ENCODE results near the gene MAST3.

Gene MAST3

GRCh38 chr19:18112989-18113478, 15.5 kb downstream of the MAST3 start:
- peak; percentile 87 for DNase-seq (ENCODE audit: low spot score)

DNA sequence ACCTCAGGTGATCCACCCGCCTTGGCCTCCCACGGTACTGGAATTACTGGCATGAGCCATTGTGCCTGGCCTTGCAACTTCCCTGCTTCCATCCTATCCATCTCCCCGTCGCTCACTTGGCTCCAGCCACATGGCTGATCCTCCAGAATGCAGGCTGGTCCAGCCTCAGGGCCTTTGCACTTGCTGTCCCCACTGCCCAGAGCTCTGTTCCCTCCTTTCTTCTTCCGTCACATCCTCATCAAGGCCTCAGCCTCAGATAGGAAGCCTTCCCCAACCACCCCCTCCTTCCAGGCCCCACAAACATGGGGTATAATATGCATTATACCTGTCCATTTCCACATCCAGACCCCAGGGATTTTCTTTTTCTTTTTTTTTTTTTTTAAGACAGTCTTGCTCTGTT, 16.2 kb downstream of the MAST3 start:
- no peak for DNase-seq (ENCODE audit: low spot score)

DNA sequence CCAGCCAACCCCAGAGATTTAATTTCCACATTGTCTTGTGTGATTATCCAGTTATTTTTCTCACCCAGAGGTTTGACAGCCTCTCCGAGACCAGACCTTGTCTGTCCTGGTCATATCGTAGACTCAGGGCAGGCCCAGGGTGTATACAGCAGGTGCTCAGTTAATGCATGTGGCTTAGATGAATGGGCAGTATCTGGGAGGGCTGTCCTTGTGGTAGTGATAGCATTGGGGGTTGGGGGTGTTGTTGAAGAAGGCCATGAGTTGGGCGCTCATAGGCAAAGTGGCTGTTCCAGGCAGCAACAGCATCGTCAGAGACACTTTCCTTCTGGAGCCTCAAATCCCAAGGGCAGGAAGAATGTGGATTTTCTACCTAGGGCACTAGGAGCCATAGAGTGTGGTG, 16.9 kb downstream of the MAST3 start:
- DNase-seq (ENCODE audit: low spot score): no peak

GRCh38 chr19:18117364-18117691, 19.8 kb downstream of the MAST3 start:
- DNase-seq (ENCODE audit: low spot score): no peak

- peak; percentile 93 for DNase-seq (ENCODE audit: low spot score)
Measured at GRCh38 chr19:18117692-18118378, 20.3 kb downstream of the MAST3 start.

DNA sequence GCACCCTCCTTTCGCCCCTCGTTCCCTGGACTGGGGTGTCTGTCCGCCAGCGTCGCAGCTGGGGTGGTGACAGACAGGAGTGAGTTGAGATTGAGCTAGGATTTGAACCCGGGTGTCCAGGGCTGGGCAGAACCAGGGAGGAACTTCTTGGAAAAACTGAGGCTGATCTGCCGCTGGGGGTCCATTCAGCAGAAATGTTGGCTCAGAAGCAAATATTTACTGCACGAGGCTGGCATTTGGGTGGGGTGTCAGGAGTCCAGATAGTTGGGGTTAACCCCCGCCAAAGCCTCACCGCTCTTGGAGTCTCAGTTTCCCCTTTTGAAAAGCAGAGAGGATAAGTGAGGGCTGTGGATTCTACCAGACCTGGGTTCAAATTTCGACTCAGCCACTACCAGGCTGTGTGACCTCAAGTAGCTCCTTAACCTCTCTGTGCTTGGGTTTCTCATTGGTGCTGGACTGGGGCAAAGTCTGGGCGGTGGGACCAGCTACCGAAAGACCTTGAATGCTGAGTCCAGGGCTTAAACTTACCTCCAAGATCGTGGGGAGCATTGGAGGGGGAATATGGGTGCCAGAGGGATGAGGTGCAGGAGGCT, 20.9 kb downstream of the MAST3 start:
- no peak for DNase-seq (ENCODE audit: low spot score)

- DNase-seq (ENCODE audit: low spot score): no peak
Measured at GRCh38 chr19:18119013-18119716, 21.6 kb downstream of the MAST3 start.

GRCh38 chr19:18119717-18120105, 22.1 kb downstream of the MAST3 start:
- no peak for DNase-seq (ENCODE audit: low spot score)

- no peak for DNase-seq (ENCODE audit: low spot score)
Measured at GRCh38 chr19:18120127-18120526, 22.5 kb downstream of the MAST3 start.

DNA sequence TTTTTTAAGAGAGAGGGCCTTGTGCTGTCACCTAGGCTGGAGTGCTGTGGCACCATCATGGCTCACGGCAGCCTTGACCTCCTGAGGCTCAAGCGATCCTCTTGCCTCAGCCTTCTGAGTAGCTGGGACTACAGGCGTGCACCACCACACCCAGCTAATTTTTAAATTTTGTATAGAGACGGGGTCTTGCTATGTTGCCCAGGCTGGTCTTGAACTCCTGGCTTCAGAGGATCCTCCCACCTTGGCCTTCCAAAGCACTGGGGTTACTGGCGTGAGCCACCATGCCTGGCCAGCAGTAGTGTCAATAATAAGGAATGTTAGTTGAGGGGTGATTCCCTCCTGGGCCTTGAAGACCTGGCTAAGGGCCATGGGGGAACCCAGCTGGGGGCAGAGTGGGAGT, 23.6 kb downstream of the MAST3 start:
- no peak for DNase-seq (ENCODE audit: low spot score)

GRCh38 chr19:18122424-18122823, 24.8 kb downstream of the MAST3 start:
- DNase-seq (ENCODE audit: low spot score): no peak

GRCh38 chr19:18122860-18123795, 25.6 kb downstream of the MAST3 start:
- DNase-seq (ENCODE audit: low spot score): no peak

GRCh38 chr19:18123819-18124218, 26.2 kb downstream of the MAST3 start:
- no peak for DNase-seq (ENCODE audit: low spot score)

- DNase-seq (ENCODE audit: low spot score): no peak
Measured at GRCh38 chr19:18126097-18126496, 28.5 kb downstream of the MAST3 start.

GRCh38 chr19:18128044-18128443, 30.5 kb downstream of the MAST3 start:
- DNase-seq (ENCODE audit: low spot score): no peak

DNA sequence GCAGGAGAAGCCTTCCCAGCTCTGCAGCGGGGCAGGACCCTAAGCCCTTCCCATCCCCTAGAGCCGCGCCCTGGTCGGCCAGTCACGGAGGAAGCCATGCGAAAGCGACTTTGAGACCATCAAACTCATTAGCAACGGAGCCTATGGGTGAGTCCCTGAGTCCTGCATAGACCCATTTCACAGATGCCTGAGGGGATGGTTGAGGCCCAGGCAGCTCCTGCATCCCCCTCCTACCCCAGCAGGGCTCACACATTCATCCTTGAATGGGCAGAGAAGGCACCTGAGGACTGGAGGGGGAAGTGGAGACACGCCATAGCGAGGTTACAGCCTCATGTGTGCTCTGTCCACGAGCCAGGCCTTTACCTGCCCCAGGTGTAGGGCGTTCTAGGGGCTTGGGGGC, 31.2 kb downstream of the MAST3 start:
- DNase-seq (ENCODE audit: low spot score): no peak

GRCh38 chr19:18130523-18131242, 33.1 kb downstream of the MAST3 start:
- DNase-seq (ENCODE audit: low spot score): no peak

DNA sequence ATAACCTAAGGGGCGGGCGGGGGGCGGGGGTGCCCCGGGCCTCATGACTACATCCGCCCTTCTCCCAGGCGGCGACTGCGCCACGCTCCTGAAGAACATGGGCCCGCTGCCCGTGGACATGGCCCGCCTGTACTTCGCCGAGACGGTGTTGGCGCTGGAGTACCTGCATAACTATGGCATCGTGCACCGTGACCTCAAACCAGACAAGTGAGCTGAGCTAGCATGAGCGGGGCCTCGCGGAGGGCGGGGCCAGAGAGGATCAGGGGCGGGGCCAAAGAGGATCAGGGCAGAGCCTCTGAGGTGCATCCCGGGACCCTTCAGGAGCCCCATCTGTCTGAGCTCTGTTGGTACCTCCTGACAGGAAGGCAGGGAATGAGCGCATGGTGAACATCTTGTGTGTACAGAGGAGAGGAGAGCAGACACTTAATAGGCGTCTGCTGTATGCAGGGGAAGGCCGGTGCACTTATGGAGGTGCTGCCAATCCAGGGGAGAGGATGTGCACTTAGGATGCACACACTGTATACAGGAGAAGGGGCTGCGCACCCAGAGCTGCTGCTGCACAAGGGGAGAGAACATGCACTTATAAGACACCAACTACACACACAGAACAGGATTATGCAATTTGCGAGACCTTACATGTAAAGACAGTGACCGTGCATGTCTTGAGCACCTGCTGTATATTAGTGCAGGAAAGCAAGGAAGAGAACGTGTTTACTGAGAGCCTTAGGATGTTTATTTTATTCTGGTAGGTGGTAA, 34.4 kb downstream of the MAST3 start:
- DNase-seq (ENCODE audit: low spot score): no peak

- DNase-seq (ENCODE audit: low spot score): no peak
Measured at GRCh38 chr19:18135712-18136584, 38.4 kb downstream of the MAST3 start.

DNA sequence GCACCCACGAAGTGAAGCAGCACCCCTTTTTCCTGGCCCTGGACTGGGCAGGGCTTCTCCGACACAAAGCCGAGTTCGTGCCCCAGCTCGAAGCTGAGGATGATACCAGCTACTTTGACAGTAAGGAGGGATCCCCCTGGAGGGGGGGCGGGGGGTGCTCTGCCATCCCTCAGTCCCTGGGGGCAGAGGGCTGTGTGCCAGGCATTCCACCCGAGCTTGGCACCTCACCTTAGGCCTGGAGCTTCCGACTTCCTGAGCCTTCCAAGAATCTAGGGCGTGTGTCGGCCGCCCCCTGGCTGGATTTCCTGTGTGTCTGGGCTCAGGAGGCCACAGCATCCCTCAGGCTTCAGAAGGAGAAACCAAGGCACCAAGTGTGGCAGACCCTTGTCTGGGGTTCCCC, 39.7 kb downstream of the MAST3 start:
- DNase-seq (ENCODE audit: low spot score): no peak

All from left forelimb (tissue), 1 donor.